DND-41 (cell line): ENCODE data around the gene FAM20C.

Experiments used
- ATAC-seq: fragments of 200-7000 bp; cut with Tn5 transposase; 3 replicates; pipeline ENCODE4 v1.9.1; 2021; ENCODE audit warnings: low read depth; ENCODE audit not compliant: insufficient read depth
- DNase-seq: peaks from one replicate; pipeline ENCODE4 v3.0.0-alpha.2; 2020
- H2AFZ ChIP-seq: 2 replicates; pipeline ENCODE4 v1.6.0; 2012; ENCODE audit warnings: low read depth, low read length
- H3K27ac ChIP-seq: 2 replicates; pipeline ENCODE4 v1.5.1; 2012; ENCODE audit warnings: low read length, inconsistent platforms
- H3K27me3 ChIP-seq: fragments of 200-600 bp; sonication (generic); 2 replicates; pipeline ENCODE4 v1.6.0; 2012; ENCODE audit warnings: low read length, mild to moderate bottlenecking, inconsistent platforms; ENCODE audit not compliant: insufficient read depth, poor library complexity
- H3K36me3 ChIP-seq: 2 replicates; pipeline ENCODE4 v1.5.1; 2012; ENCODE audit warnings: low read length, inconsistent platforms; ENCODE audit not compliant: insufficient read depth
- H3K4me1 ChIP-seq: 2 replicates; pipeline ENCODE4 v1.5.1; 2012; ENCODE audit warnings: mild to moderate bottlenecking, low read length; ENCODE audit not compliant: insufficient read depth
- H3K4me2 ChIP-seq: 2 replicates; pipeline ENCODE4 v1.6.0; 2012; ENCODE audit warnings: mild to moderate bottlenecking, moderate library complexity, low read length, inconsistent platforms; ENCODE audit not compliant: insufficient read depth
- H3K4me3 ChIP-seq, 2 experiments: fragments of 200-600 bp in 1 of 2; shearing (Covaris generic) in 1 of 2; 2 replicates each; pipeline ENCODE4 v1.5.1; 2012 to 2016; ENCODE audit warnings: inconsistent platforms in 2 of 2, low read length in 2 of 2, mild to moderate bottlenecking in 2 of 2, low read depth in 1 of 2, moderate library complexity in 1 of 2
- H3K79me2 ChIP-seq: 2 replicates; pipeline ENCODE4 v1.6.0; 2012; ENCODE audit warnings: low read length, inconsistent platforms; ENCODE audit not compliant: insufficient read depth
- H3K9ac ChIP-seq: 2 replicates; pipeline ENCODE4 v1.6.0; 2012; ENCODE audit warnings: low read depth, mild to moderate bottlenecking, inconsistent platforms, low read length, moderate library complexity
- H3K9me3 ChIP-seq: 2 replicates; pipeline ENCODE4 v1.5.1; 2012; ENCODE audit warnings: low read length, moderate library complexity, mild to moderate bottlenecking, inconsistent platforms; ENCODE audit not compliant: insufficient read depth, severe bottlenecking
- H4K20me1 ChIP-seq: 2 replicates; pipeline ENCODE4 v1.6.0; 2012; ENCODE audit warnings: low read length; ENCODE audit not compliant: insufficient read depth
- EZH2 ChIP-seq: IDR thresholded peaks from 3 replicates; pipeline ENCODE4 v1.6.1; 2012; ENCODE audit warnings: borderline replicate concordance, low read depth, mild to moderate bottlenecking, moderate library complexity, low read length, inconsistent platforms; ENCODE audit not compliant: severe bottlenecking
- TF ChIP-seq, protein P1 (sequence below): IDR thresholded peaks from 2 replicates; pipeline ENCODE4 v1.5.1; 2012; ENCODE audit warnings: borderline replicate concordance, low read length, moderate library complexity, mild to moderate bottlenecking; ENCODE audit not compliant: poor library complexity, severe bottlenecking; ENCODE audit errors: extremely low read depth

Gene FAM20C

DNA sequence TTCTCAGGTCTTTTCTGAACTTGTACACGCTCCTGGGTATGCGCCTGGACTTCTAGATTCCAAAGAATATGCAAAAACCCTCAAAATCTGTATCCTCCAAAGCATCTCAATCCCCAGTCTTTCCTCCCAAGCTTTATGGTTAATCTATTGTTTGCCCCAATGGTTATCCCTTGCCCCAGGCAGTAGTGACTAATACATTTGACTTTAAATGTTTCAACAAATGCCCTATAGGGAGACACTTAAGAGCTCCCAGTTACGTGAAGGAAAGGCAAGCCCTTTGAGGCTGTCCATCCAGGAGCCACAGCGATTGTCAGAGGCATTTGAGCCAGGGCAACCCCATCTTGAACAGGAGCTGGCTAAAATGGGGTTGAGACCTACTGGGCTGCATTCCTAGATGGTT lies 84.9 kb downstream of the FAM20C start:
- H3K36me3 ChIP-seq: no peaks in the 10 kb centered on the region
- no peak for ATAC-seq
- TF ChIP-seq, protein P1, sequence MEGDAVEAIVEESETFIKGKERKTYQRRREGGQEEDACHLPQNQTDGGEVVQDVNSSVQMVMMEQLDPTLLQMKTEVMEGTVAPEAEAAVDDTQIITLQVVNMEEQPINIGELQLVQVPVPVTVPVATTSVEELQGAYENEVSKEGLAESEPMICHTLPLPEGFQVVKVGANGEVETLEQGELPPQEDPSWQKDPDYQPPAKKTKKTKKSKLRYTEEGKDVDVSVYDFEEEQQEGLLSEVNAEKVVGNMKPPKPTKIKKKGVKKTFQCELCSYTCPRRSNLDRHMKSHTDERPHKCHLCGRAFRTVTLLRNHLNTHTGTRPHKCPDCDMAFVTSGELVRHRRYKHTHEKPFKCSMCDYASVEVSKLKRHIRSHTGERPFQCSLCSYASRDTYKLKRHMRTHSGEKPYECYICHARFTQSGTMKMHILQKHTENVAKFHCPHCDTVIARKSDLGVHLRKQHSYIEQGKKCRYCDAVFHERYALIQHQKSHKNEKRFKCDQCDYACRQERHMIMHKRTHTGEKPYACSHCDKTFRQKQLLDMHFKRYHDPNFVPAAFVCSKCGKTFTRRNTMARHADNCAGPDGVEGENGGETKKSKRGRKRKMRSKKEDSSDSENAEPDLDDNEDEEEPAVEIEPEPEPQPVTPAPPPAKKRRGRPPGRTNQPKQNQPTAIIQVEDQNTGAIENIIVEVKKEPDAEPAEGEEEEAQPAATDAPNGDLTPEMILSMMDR: no peak
- TF ChIP-seq EZH2: no peak
- H4K20me1 ChIP-seq: no peaks in the 10 kb centered on the region
- H3K4me1 ChIP-seq: no peaks in the 10 kb centered on the region
- H3K27ac ChIP-seq: no peak overlapping the region
- no peak overlapping the region for H3K4me3 ChIP-seq
- no peaks in the 10 kb centered on the region for H3K27me3 ChIP-seq
- no peak for DNase-seq
- no peak overlapping the region for H3K4me2 ChIP-seq
- H2AFZ ChIP-seq: no peak overlapping the region
- H3K9me3 ChIP-seq: peaks cover 10% of the 10 kb centered on the region
- no peak overlapping the region for H3K9ac ChIP-seq
- H3K79me2 ChIP-seq: no peaks in the 10 kb centered on the region

DNA sequence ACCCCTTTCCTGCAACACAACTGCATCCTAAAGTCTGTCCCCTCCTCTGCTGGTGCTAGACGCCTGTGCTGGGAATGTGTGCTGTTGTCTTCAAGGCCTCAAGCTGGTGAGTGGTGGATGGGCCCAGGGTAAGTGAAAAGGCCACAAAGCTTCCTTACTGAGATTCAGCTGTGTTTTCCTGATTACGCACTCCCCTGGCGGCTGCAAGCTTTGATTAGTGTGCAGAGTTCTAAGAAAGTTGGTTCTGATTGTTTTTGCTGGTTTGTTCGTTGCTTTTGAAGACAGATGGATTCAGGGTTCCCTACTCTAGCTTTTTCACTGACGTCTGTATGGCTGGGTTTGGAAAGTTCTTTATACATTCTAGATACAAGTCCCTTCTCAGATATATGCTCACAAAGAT lies 85.7 kb downstream of the FAM20C start:
- H3K4me1 ChIP-seq: no peaks in the 10 kb centered on the region
- ATAC-seq: no peak
- H3K79me2 ChIP-seq: no peaks in the 10 kb centered on the region

DNA sequence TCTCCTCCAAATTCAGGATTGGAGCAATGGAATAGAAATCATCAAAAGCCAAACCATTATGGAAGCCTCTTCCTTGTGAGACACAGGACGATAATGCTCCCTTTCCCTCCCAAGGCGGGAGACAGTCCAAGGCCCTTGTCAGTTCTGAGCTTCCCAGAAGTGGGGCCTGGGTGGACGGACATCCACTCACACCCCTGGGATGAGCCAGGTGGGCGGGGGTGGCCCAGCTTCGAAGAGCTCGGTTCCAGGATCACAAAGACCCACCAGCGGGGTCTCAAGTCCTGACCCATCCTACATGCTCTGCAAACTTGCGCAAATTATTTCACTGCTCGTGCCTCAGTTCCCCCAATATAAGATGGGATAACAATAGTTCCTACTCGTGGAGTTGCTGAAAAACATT lies 87.5 kb downstream of the FAM20C start:
- ATAC-seq (no peak), DNase-seq (no peak)
- H2AFZ ChIP-seq: no peak overlapping the region
- H3K27ac ChIP-seq: no peak overlapping the region
- no peaks in the 10 kb centered on the region for H3K27me3 ChIP-seq
- H4K20me1 ChIP-seq: no peaks in the 10 kb centered on the region
- H3K79me2 ChIP-seq: no peaks in the 10 kb centered on the region
- no peak overlapping the region for H3K4me3 ChIP-seq
- H3K9ac ChIP-seq: no peak overlapping the region
- H3K4me1 ChIP-seq: no peaks in the 10 kb centered on the region
- no peak overlapping the region for H3K4me2 ChIP-seq
- H3K9me3 ChIP-seq: peaks cover 10% of the 10 kb centered on the region
- no peaks in the 10 kb centered on the region for H3K36me3 ChIP-seq
- TF ChIP-seq, protein P1: no peak
- TF ChIP-seq EZH2: no peak

More for the DNA sequence above, 85.7 kb downstream of the FAM20C start:
- H3K27me3 ChIP-seq: no peaks in the 10 kb centered on the region
- no peak for TF ChIP-seq EZH2
- TF ChIP-seq, protein P1: no peak
- no peak overlapping the region for H3K4me3 ChIP-seq
- peaks cover 10% of the 10 kb centered on the region for H3K9me3 ChIP-seq
- no peak overlapping the region for H3K27ac ChIP-seq
- H3K9ac ChIP-seq: no peak overlapping the region
- H2AFZ ChIP-seq: no peak overlapping the region
- DNase-seq: no peak
- no peak overlapping the region for H3K4me2 ChIP-seq
- no peaks in the 10 kb centered on the region for H4K20me1 ChIP-seq
- H3K36me3 ChIP-seq: no peaks in the 10 kb centered on the region

DNA sequence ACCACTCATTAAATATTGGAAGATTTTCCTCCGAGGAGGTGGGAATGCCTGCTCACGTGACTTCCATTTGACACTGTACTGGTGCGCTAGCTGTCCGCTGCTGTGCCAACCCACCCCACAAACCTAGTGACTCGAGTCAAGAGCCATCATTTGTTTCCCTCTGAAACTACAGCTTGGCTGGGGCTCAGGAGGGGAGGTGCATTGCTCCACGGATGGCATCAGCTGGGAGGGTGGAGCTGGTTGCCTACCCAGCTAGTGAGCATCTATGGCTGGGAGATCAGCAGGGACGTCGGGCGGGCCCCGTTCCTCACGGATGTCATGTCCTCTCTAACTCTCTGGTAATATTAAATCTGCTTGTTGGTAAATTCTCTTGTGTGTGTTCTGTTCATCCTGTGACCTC lies 88.1 kb downstream of the FAM20C start:
- no peak for TF ChIP-seq EZH2
- TF ChIP-seq, protein P1: no peak
- Histone ChIP-seq H3K79me2 (no peaks in the 10 kb centered on the region), H2AFZ (no peak overlapping the region), H4K20me1 (no peaks in the 10 kb centered on the region), H3K27ac (no peak overlapping the region), H3K9ac (no peak overlapping the region), H3K4me1 (no peaks in the 10 kb centered on the region), H3K4me3 (no peak overlapping the region), H3K4me2 (no peak overlapping the region), H3K9me3 (peaks cover 10% of the 10 kb centered on the region), H3K36me3 (no peaks in the 10 kb centered on the region), H3K27me3 (no peaks in the 10 kb centered on the region)
- no peak for ATAC-seq
- no peak for DNase-seq
